Uterus (tissue), 4 donors: ENCODE data around the gene RPS6KL1. TPM values are rescaled to one million over a fixed set of nuclear protein-coding genes. Genes with fewer than 3 reads are reported as not detected.

Experiments used
- DNase-seq, 2 donors: peaks; one replicate each; pipeline ENCODE4 v3.0.0-alpha.2; 2019 to 2020
- H3K27ac ChIP-seq, 2 donors: fragments of 200-600 bp; sonication (generic); 1 replicate in 1 of 2; 2 replicates in 1 of 2; pipeline ENCODE4 v1.5.1; 2016 to 2018
- H3K27me3 ChIP-seq, 2 donors: fragments of 200-600 bp; sonication (generic); one replicate each; pipeline ENCODE4 v1.5.1; 2018 to 2019; ENCODE audit warnings: control low read depth in 1 of 2
- H3K36me3 ChIP-seq, 2 donors: fragments of 200-600 bp; sonication (generic); one replicate each; pipeline ENCODE4 v1.5.1; 2019; ENCODE audit warnings: control low read depth in 1 of 2
- H3K4me1 ChIP-seq, 2 donors: fragments of 200-600 bp; sonication (generic); one replicate each; pipeline ENCODE4 v1.5.1; 2018 to 2019; ENCODE audit warnings: control low read depth in 1 of 2
- H3K4me3 ChIP-seq, 2 donors: fragments of 200-600 bp; sonication (generic); 1 replicate in 1 of 2; 2 replicates in 1 of 2; pipeline ENCODE4 v1.5.1; 2018 to 2019; ENCODE audit warnings: mild to moderate bottlenecking in 1 of 2
- H3K9me3 ChIP-seq, 2 donors: fragments of 200-600 bp; sonication (generic); one replicate each; pipeline ENCODE4 v1.5.1; 2019; ENCODE audit warnings: control low read depth in 1 of 2
- POLR2A ChIP-seq, 2 donors: fragments of 450-650 bp; IDR thresholded peaks; one replicate each; pipeline ENCODE4 v1.6.1; 2016; ENCODE audit warnings: antibody characterized with exemption in 2 of 2, mild to moderate bottlenecking in 1 of 2, moderate library complexity in 1 of 2
- intact Hi-C: fragments of 100-400 bp; cut with DNase I; formaldehyde crosslinking; loops from one replicate; pipeline ENCODE4 v1.15.1; 2023; ENCODE audit warnings: low total_unique reads
- total RNA-seq, 4 donors: library from RNA; depleted of rRNA in 3 of 4; stranded (reverse); fragments of >200 nt in 3 of 4; gene quantifications; one replicate each; pipeline versions ENCODE4 v1.1.0 to v1.2.4, GENCODE V29; 2014 to 2023
- TF ChIP-seq, protein P1 (sequence below), 4 experiments: fragments of 200-600 bp in 2 of 4; fragments of 450-650 bp in 2 of 4; sonication (generic) in 2 of 4; IDR thresholded peaks; one replicate each; pipeline ENCODE4 v1.5.1; 2016 to 2019; ENCODE audit warnings: antibody characterized with exemption in 4 of 4, mild to moderate bottlenecking in 2 of 4, moderate library complexity in 1 of 4
- donor health status: DM: yes; HTN: yes; CAD: no.

Gene RPS6KL1
- total RNA-seq, 4 donors from 2014 or later, result 0.26 to 11.1 (median 3.0) TPM; not detected in 1

DNA sequence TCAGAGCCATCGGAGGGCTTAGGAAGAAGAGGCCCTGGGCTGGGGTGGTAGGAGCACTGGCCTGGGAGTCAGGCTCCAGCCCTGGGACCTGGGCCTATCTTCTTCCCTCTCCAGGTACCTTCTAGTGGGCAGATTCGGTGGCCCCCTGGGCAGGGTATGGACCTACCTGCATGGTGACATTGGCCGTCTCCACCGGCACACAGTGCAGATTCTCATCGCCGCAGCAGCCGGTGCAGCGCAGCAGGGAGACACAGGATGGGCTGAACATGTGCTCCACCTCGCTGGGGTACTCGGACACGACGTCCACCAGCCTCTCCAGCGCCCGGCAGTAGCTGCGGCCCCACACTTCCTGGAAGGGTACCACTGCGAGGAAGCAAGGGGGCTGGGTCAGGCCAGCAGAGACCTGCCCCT, 26.1 kb upstream of the RPS6KL1 start:
- H3K4me1 ChIP-seq, result no peaks in the 10 kb centered on the region
- H3K36me3 ChIP-seq, result no peaks in the 10 kb centered on the region
- H3K27ac ChIP-seq, result no peak overlapping the region
- TF ChIP-seq, protein P1, sequence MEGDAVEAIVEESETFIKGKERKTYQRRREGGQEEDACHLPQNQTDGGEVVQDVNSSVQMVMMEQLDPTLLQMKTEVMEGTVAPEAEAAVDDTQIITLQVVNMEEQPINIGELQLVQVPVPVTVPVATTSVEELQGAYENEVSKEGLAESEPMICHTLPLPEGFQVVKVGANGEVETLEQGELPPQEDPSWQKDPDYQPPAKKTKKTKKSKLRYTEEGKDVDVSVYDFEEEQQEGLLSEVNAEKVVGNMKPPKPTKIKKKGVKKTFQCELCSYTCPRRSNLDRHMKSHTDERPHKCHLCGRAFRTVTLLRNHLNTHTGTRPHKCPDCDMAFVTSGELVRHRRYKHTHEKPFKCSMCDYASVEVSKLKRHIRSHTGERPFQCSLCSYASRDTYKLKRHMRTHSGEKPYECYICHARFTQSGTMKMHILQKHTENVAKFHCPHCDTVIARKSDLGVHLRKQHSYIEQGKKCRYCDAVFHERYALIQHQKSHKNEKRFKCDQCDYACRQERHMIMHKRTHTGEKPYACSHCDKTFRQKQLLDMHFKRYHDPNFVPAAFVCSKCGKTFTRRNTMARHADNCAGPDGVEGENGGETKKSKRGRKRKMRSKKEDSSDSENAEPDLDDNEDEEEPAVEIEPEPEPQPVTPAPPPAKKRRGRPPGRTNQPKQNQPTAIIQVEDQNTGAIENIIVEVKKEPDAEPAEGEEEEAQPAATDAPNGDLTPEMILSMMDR (IDR thresholded peaks at IDR 0.05), result no peak
- TF ChIP-seq POLR2A (IDR thresholded peaks at IDR 0.05), result no peak
- intact Hi-C loops, result no loop called here
- no peaks in the 10 kb centered on the region for H3K27me3 ChIP-seq
- no peaks in the 10 kb centered on the region for H3K9me3 ChIP-seq
- H3K4me3 ChIP-seq, result no peak overlapping the region
- DNase-seq, result no peak

DNA sequence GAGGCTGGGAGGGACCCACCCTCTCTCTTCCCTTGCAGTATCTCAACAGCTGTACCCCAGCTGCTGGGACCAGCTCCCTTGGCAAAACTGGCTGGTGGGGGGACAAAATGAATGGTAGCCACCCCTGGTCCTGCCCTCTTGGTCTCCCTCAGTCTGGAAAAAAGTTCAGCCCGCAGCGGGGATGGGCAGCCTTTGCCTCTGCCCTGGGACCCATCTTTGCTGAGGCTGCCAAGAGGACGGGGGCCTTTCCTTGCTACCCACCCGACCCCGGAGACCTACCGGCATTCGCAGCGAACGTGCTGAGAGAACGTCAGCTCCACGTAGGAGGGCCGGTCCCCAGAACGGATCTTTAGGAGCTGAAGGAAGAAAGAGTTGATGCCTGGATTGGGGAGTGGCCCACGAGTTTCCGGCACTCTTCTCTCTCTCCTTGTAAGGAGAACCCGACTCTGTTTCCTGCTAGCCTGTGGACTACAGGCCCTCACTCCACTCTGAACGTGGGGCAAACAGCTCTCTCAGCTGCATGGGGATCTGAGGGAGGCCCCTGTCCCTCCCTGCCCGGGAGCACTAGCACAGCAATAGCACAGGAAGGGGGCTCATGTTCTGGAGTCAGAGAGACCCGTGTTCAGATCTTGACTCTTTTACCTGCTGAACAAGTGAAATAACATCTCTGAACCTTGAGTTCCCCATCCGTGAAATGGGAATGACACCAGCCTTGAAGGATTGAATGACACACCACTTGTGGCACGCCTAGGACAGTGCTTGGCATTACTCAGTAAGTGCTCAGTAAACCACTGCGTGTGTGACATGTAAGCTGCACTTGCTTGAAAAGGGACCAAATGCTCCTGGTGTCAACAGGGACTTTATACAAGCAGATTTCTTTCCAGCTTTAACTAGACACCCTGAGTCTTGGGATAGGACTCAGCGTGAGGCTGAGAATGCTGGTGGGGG, 25.4 kb upstream of the RPS6KL1 start:
- H3K4me1 ChIP-seq, result no peaks in the 10 kb centered on the region
- H3K27me3 ChIP-seq, result no peaks in the 10 kb centered on the region
- DNase-seq, result no peak
- no peak overlapping the region for H3K4me3 ChIP-seq
- intact Hi-C loops, result no loop called here
- TF ChIP-seq, protein P1 (IDR thresholded peaks at IDR 0.05), result no peak
- no peak for TF ChIP-seq POLR2A (IDR thresholded peaks at IDR 0.05)
- no peaks in the 10 kb centered on the region for H3K36me3 ChIP-seq
- H3K27ac ChIP-seq, result no peak overlapping the region
- no peaks in the 10 kb centered on the region for H3K9me3 ChIP-seq

DNA sequence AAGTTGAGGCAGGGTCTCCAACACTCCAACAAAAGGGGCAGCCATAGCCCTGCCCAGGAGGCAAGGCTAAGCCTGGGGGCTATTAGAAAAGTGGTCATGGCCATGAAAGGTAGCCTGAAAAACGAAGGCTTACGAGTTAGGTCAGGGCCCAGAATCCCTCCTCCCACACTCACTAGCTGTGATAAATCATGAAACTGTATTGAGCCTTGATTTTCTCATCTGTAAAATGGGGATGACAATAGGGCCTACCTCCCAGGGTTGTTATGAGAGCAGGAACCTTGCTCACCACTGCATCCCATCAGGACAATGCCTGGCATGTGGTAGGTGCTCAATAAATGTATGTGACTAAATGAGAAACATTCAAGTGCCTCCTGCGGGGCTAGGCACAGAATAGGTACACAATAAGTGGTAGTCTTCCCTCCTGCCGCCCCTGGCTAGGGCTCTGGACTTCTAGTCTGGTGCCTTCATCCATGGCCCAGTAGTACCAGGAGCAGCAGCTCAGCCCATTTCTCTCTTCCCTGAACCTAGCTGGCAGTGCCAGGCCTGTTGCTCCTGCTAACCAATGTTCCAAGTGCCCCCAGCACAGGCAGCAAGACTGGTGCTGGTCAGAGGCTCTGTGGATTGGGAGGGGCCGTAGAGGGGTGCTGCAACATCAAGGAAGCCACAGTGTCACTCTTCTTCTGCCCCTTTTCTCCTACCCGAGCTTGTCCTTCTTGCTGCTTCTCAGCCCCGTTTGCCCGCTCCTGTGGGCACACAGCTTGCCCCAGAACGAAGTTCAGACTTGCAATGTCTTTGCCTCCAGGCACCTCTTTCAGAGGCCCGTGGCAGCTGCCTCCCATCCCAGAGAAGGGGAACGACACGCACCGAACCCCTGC, 24.5 kb upstream of the RPS6KL1 start:
- Histone ChIP-seq H3K4me3 (no peak overlapping the region), H3K27ac (no peak overlapping the region)
- DNase-seq, result no peak

DNA sequence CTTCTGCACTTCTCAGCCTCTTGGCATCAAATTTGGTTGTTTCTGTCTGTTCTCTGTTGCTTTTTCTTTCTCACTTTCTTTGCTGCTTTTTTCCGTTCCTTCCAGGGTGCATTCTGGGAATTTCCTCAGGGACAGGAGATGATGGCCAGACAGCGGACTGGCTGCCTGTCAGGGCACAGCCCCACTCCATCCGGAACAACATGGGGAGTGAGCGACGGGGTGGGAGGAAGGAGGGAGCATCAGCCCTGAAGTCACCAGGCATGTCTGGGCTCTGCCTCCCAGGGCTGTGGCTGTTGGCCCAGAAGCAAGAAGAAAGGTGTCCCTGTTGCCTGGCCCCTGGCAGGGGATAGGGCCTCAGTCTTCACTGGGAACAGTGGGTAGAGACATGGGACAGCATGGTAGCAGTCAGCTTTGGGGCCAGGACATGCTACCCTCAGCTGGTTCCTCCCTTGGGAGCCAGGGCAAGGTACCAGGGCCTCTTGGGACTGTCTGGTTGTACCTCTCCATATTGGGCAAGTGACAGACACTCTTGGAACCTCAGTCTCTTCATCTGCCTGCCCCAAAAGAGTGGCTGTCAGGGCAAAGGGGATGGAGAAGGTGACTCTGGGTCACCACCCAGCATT, 23.7 kb upstream of the RPS6KL1 start:
- Histone ChIP-seq H3K36me3 (no peaks in the 10 kb centered on the region), H3K27me3 (no peaks in the 10 kb centered on the region), H3K9me3 (no peaks in the 10 kb centered on the region), H3K4me1 (peaks cover 0 to 5% of the 10 kb centered on the region in 2 donors), H3K27ac (peak overlapping the region in 1 of 2 donors; percentile 41), H3K4me3 (no peak overlapping the region)
- no peak for DNase-seq
- no peak for TF ChIP-seq POLR2A (IDR thresholded peaks at IDR 0.05)
- TF ChIP-seq, protein P1 (IDR thresholded peaks at IDR 0.05), result no peak
- intact Hi-C loops, result no loop called here

More for the DNA sequence above, 24.5 kb upstream of the RPS6KL1 start:
- Histone ChIP-seq H3K36me3 (no peaks in the 10 kb centered on the region), H3K9me3 (no peaks in the 10 kb centered on the region), H3K4me1 (no peaks in the 10 kb centered on the region), H3K27me3 (no peaks in the 10 kb centered on the region)
- intact Hi-C loops, result no loop called here
- TF ChIP-seq, protein P1 (IDR thresholded peaks at IDR 0.05), result no peak
- TF ChIP-seq POLR2A (IDR thresholded peaks at IDR 0.05), result no peak
